ENCODE data around the gene HNMT.

DNA sequence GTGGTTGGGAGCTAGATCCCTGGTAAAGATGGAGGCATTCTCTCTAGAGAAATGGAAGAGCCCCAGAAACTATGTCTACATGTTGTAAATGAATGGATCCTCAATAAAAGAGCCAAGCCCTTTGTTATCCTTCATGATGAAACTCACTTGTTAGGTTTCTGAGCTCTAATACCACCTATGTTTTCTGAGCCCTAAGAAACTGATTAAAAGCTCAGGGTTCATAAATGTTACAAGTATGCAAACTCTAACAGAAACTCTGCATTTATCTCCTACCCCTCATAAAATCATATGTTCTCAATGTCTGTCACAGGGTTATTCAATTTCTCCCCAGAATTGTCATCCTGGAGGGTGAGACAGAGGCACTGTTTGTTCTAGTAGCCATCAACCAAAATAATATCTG, 18.0 kb upstream of the HNMT start:
- TF ChIP-seq POLR2AphosphoS5 (IDR thresholded peaks at IDR 0.05; ENCODE audit: borderline replicate concordance, low read depth, low read length) (no peak), EZH2 (IDR thresholded peaks at IDR 0.05) (no peak)
